Spleen (tissue), 11 donors: ENCODE measurements around the gene RUSC1. TPM values are rescaled to one million over a fixed set of nuclear protein-coding genes. Genes with fewer than 3 reads are reported as not detected.

Experiments
- DNase-seq: peaks from one replicate; pipeline ENCODE4 v3.0.0-alpha.2; 2020
- H3K27ac ChIP-seq, 8 donors: fragments of 200-600 bp; sonication (generic) in 7 of 8; 1 replicate in 4 of 8; 2 replicates in 4 of 8; pipeline versions ENCODE4 v1.5.0 to v1.8.0; 2016 to 2021; ENCODE audit warnings: inconsistent platforms in 4 of 8, mild to moderate bottlenecking in 4 of 8, moderate library complexity in 1 of 8
- H3K27me3 ChIP-seq, 7 donors: fragments of 200-600 bp; sonication (generic) in 6 of 7; replicated peaks in 1 of 7; 1 replicate in 4 of 7; 2 replicates in 3 of 7; pipeline versions ENCODE4 v1.5.0 to v1.8.0; 2016 to 2021; ENCODE audit warnings: inconsistent platforms in 3 of 7, mild to moderate bottlenecking in 1 of 7
- H3K36me3 ChIP-seq, 6 donors: fragments of 200-600 bp; sonication (generic) in 5 of 6; 1 replicate in 4 of 6; 2 replicates in 2 of 6; pipeline versions ENCODE4 v1.5.0 to v1.8.0; 2016 to 2021; ENCODE audit warnings: inconsistent platforms in 2 of 6
- H3K4me1 ChIP-seq, 6 donors: fragments of 200-600 bp; sonication (generic) in 5 of 6; 1 replicate in 3 of 6; 2 replicates in 3 of 6; pipeline versions ENCODE4 v1.5.0 to v1.8.0; 2016 to 2021; ENCODE audit warnings: inconsistent platforms in 3 of 6
- H3K4me3 ChIP-seq, 8 donors: fragments of 200-600 bp; sonication (generic) in 7 of 8; 1 replicate in 4 of 8; 2 replicates in 4 of 8; pipeline versions ENCODE4 v1.5.0 to v1.8.0; 2016 to 2021; ENCODE audit warnings: inconsistent platforms in 4 of 8, mild to moderate bottlenecking in 4 of 8, moderate library complexity in 2 of 8
- H3K9me3 ChIP-seq, 8 donors: fragments of 200-600 bp; sonication (generic) in 7 of 8; 1 replicate in 4 of 8; 2 replicates in 4 of 8; pipeline versions ENCODE4 v1.5.0 to v1.8.0; 2016 to 2021; ENCODE audit warnings: inconsistent platforms in 4 of 8
- POLR2A ChIP-seq, 3 donors: fragments of 450-650 bp; IDR thresholded peaks; one replicate each; pipeline ENCODE4 v1.5.1; 2017; ENCODE audit warnings: antibody characterized with exemption in 3 of 3, mild to moderate bottlenecking in 1 of 3
- POLR2AphosphoS5 ChIP-seq, 3 donors: sonication (generic); formaldehyde crosslinking; IDR thresholded peaks; one replicate each; pipeline ENCODE4 v1.5.1; 2017; ENCODE audit warnings: antibody characterized with exemption in 3 of 3
- WGBS, 5 donors: extraction: QIAGEN DNeasy Blood & Tissue Kit in 3 of 5; methylation state at CpG; one replicate each; pipeline versions ENCODE4 v1.1.5 to v1.1.7; 2013 to 2018; 5-methylcytosine and 5-hydroxymethylcytosine counted together
- intact Hi-C: fragments of 100-400 bp; cut with DNase I; formaldehyde crosslinking; loops from one replicate; pipeline ENCODE4 v1.15.0; 2023; ENCODE audit warnings: low total_unique reads
- polyA plus RNA-seq, 3 donors: library from polyadenylated mRNA; stranded (reverse); fragments of 200-250 nt; gene quantifications; one replicate each; pipeline ENCODE4 v1.2.1, GENCODE V29; 2013
- total RNA-seq, 7 donors: library from RNA; depleted of rRNA in 3 of 7; stranded (reverse); fragments of >200 nt in 3 of 7; fragmentation: NEBNext Ultra II Directional in 4 of 7; extraction: Animal tissue kit (Norgen Biotek cat#: 25700) in 4 of 7; gene quantifications; one replicate each; pipeline versions ENCODE4 v1.1.0 to v1.2.1, GENCODE V29; 2016 to 2021
- TF ChIP-seq, protein P1 (sequence below), 11 experiments: fragments of 200-600 bp in 7 of 11; fragments of 450-650 bp in 4 of 11; sonication (generic) in 4 of 11; IDR thresholded peaks in 8 of 11; conservative IDR thresholded peaks in 3 of 11; 1 replicate in 7 of 11; 2 replicates in 4 of 11; pipeline versions ENCODE4 v1.4.0 to v1.8.0; 2016 to 2021; ENCODE audit warnings: antibody characterized with exemption in 11 of 11, inconsistent platforms in 4 of 11, mild to moderate bottlenecking in 1 of 11
- donor health status: healthy with polysubstance abuse.
- donor health status: DM: no; HTN: no; CAD: no; lungs with moderate emphysema.
- donor health status: DM: no; HTN: no; CAD: no.
- donor health status: Bipolar disorder and iron deficiency.
- donor health status: healthy.
- donor health status: DM: no; HTN: no; CAD: no.
- donor health status: DM: yes; HTN: yes; CAD: no.

The RUSC1 gene
- total and polyA plus RNA-seq, 10 donors, result 8.5 to 21.1 (median 17.5) TPM

DNA sequence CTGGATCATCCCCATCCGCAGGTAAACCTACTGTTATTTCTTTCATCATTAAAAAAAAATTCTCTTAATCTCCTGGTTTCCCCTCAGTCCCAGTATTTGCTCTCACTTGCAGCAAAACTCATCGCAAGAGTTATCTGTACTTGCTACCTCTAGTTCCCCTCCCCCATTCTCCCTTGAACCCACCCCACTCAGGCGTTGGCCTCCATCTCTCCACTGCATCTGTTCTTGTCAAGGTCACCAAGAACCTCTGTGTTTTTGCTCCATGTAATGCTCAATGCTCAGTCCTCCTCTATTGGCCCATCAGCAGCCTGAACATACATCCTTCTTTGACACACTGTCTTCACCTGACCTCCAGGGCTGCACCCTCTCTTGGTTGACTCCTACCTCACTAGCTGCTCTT lies 24.0 kb upstream of the RUSC1 start:
- H3K27me3 ChIP-seq, result peaks cover 0 to 44% (median 21%) of the 10 kb centered on the region in 7 donors
- WGBS, 5 donors, result 73 to 95% (median 85%) methylated on average over 3 of the region's 3 CpGs
- no peaks in the 10 kb centered on the region for H3K36me3 ChIP-seq

DNA sequence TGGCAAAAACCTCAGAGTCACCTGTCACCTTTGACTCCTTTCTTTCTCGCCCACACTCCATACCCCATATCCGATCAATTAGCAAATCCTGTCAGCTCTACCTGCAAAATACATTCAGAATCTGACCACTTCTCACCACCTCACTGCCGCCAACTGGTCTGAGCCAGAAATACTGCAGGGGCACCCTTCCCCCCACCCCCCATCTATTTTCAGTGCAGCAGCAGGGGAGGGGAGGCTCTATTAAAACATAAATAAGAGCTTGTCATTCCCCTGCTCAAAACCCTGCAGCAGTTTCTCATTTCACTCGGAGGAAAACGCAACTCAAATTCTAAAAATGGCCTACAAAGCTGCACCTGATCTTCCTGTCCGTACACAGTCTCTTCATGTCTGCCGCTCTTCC lies 23.3 kb upstream of the RUSC1 start:
- Histone ChIP-seq H3K27me3 (peaks cover 0 to 44% (median 21%) of the 10 kb centered on the region in 7 donors), H3K9me3 (no peaks in the 10 kb centered on the region), H3K4me1 (peaks cover 0 to 12% (median 3%) of the 10 kb centered on the region in 6 donors), H3K27ac (no peak overlapping the region), H3K4me3 (no peak overlapping the region), H3K36me3 (no peaks in the 10 kb centered on the region)
- TF ChIP-seq, protein P1, sequence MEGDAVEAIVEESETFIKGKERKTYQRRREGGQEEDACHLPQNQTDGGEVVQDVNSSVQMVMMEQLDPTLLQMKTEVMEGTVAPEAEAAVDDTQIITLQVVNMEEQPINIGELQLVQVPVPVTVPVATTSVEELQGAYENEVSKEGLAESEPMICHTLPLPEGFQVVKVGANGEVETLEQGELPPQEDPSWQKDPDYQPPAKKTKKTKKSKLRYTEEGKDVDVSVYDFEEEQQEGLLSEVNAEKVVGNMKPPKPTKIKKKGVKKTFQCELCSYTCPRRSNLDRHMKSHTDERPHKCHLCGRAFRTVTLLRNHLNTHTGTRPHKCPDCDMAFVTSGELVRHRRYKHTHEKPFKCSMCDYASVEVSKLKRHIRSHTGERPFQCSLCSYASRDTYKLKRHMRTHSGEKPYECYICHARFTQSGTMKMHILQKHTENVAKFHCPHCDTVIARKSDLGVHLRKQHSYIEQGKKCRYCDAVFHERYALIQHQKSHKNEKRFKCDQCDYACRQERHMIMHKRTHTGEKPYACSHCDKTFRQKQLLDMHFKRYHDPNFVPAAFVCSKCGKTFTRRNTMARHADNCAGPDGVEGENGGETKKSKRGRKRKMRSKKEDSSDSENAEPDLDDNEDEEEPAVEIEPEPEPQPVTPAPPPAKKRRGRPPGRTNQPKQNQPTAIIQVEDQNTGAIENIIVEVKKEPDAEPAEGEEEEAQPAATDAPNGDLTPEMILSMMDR (IDR thresholded peaks at IDR 0.05 in 8 of 11, conservative IDR thresholded peaks at IDR 0.05 in 3 of 11), result no peak
- TF ChIP-seq POLR2AphosphoS5 (IDR thresholded peaks at IDR 0.05) (no peak), POLR2A (IDR thresholded peaks at IDR 0.05) (no peak)
- intact Hi-C loops, result no loop called here
- 63 to 72% (median 67%) methylated on average over 7 of the region's 7 CpGs for whole genome bisulfite sequencing, 5 donors
- DNase-seq, result no peak

More for the DNA sequence above, 24.0 kb upstream of the RUSC1 start:
- TF ChIP-seq, protein P1 (IDR thresholded peaks at IDR 0.05 in 8 of 11, conservative IDR thresholded peaks at IDR 0.05 in 3 of 11), result no peak
- TF ChIP-seq POLR2A (IDR thresholded peaks at IDR 0.05) (no peak), POLR2AphosphoS5 (IDR thresholded peaks at IDR 0.05) (no peak)
- DNase-seq, result no peak
- intact Hi-C loops, result no loop called here
- Histone ChIP-seq H3K27ac (no peak overlapping the region), H3K4me1 (peaks cover 0 to 12% (median 3%) of the 10 kb centered on the region in 6 donors), H3K9me3 (no peaks in the 10 kb centered on the region), H3K4me3 (no peak overlapping the region)

DNA sequence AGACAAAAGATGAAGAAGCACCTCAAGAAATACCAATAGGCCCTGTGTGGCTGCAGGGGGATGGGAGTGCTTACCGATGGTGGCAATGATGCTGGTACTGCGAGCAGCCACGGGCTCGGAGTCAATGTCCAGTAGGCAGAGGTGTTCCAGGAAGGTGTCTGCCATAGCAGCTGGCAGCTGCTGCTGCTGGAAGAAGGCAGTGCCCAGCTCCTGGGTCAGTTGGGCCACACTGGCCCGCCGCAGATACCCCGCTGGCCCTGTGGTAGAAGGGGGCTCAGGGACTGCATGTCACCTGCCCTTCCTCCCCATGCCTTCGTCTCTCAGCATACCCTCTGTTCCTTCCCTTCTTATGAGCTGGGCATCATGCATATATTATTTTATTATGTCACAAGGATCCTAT lies 20.7 kb upstream of the RUSC1 start:
- DNase-seq, result no peak
- TF ChIP-seq POLR2A (IDR thresholded peaks at IDR 0.05), result no peak
- TF ChIP-seq, protein P1 (IDR thresholded peaks at IDR 0.05 in 8 of 11, conservative IDR thresholded peaks at IDR 0.05 in 3 of 11), result no peak
- no peak for TF ChIP-seq POLR2AphosphoS5 (IDR thresholded peaks at IDR 0.05)
- Histone ChIP-seq H3K36me3 (no peaks in the 10 kb centered on the region), H3K27ac (no peak overlapping the region), H3K9me3 (no peaks in the 10 kb centered on the region), H3K27me3 (peaks cover 0 to 22% (median 12%) of the 10 kb centered on the region in 7 donors), H3K4me3 (no peak overlapping the region), H3K4me1 (peaks cover 0 to 7% (median 3%) of the 10 kb centered on the region in 6 donors)
- intact Hi-C loops, result no loop called here
- WGBS, 5 donors, result 92 to 95% (median 94%) methylated on average over 8 of the region's 8 CpGs

DNA sequence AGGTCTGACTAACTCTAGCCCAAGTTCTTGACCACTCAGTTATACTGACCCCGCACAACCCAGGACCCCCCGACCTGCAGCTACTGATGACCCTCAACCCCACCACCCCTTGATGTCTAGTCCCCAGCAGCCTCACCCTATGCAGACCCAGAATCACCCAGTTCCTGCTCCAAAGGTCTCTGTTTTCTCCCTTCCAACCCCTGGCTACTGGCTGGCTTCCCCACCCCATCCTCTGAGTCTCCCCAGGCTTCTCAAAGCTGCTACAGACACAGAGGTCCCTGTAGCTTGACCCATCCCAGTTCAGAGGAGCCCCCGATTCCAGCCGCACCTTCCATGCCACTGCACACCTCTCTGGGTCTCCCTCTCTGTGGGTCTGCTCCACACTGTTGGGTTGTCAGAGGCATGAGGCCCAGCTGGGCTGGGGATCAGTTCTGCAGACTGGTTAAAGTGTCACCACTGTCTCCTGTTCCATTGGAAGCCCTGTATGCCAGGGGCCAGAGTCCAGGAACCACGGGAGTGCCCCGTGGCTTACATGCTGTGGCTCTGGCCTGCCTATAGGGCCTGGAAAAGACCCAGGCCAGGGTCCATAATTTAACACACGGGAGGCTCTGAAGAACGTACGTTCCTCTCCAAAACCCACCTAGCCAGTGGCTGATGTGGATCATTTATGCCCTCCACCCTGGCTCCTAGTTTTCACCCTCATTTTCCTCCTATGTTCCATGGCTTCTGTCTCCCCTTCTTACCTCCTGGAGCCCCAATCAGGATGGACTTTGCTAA lies 20.0 kb upstream of the RUSC1 start:
- 89 to 95% (median 91%) methylated on average over 9 of the region's 9 CpGs for WGBS, 5 donors
- no peak for DNase-seq
- H3K9me3 ChIP-seq, result no peaks in the 10 kb centered on the region
- intact Hi-C loops, result no loop called here
- H3K27me3 ChIP-seq, result peaks cover 0 to 15% (median 6%) of the 10 kb centered on the region in 7 donors
- H3K27ac ChIP-seq, result no peak overlapping the region
- no peaks in the 10 kb centered on the region for H3K36me3 ChIP-seq
- no peaks in the 10 kb centered on the region for H3K4me1 ChIP-seq
- H3K4me3 ChIP-seq, result no peak overlapping the region
- no peak for TF ChIP-seq POLR2A (IDR thresholded peaks at IDR 0.05)
- no peak for TF ChIP-seq POLR2AphosphoS5 (IDR thresholded peaks at IDR 0.05)
- TF ChIP-seq, protein P1 (IDR thresholded peaks at IDR 0.05 in 8 of 11, conservative IDR thresholded peaks at IDR 0.05 in 3 of 11), result no peak
